Neural crest cell (in vitro differentiated cells): ENCODE results near the gene MEGF11. TPM values are rescaled to one million over a fixed set of nuclear protein-coding genes. Genes with fewer than 3 reads are reported as not detected.

Experiments used
- DNase-seq: peaks from one replicate; pipeline ENCODE4 v3.0.0; 2021; ENCODE audit warnings: low read depth, mixed read lengths, low spot score
- H3K27ac Mint-ChIP-seq: one replicate; pipeline ENCODE4 v1.8.0; 2021; ENCODE audit warnings: mild to moderate bottlenecking, mixed read lengths; ENCODE audit not compliant: unreplicated experiment
- H3K27me3 Mint-ChIP-seq: 2 replicates; pipeline ENCODE4 v1.8.0; 2021; ENCODE audit warnings: low read depth, mild to moderate bottlenecking, mixed read lengths
- H3K36me3 Mint-ChIP-seq: 2 replicates; pipeline ENCODE4 v1.8.0; 2021; ENCODE audit warnings: low read depth, mild to moderate bottlenecking, mixed read lengths
- H3K4me1 Mint-ChIP-seq: 2 replicates; pipeline ENCODE4 v1.8.0; 2021; ENCODE audit warnings: mixed read lengths
- H3K4me3 Mint-ChIP-seq: one replicate; pipeline ENCODE4 v1.8.0; 2021; ENCODE audit warnings: mild to moderate bottlenecking, mixed read lengths
- H3K9me3 Mint-ChIP-seq: 2 replicates; pipeline ENCODE4 v1.8.0; 2021; ENCODE audit warnings: mixed read lengths
- total RNA-seq: library from RNA; stranded (reverse); gene quantifications from 2 replicates; pipeline ENCODE4 v1.2.1, GENCODE V29; 2021
- TF ChIP-seq, protein P1 (sequence below): fragments of 200-600 bp; sonication (generic); conservative IDR thresholded peaks from 2 replicates; pipeline ENCODE4 v1.5.0; 2021; ENCODE audit warnings: antibody characterized with exemption, mild to moderate bottlenecking

Gene MEGF11
- total RNA-seq, 1 donor from 2014 or later = 0.49 TPM

DNA sequence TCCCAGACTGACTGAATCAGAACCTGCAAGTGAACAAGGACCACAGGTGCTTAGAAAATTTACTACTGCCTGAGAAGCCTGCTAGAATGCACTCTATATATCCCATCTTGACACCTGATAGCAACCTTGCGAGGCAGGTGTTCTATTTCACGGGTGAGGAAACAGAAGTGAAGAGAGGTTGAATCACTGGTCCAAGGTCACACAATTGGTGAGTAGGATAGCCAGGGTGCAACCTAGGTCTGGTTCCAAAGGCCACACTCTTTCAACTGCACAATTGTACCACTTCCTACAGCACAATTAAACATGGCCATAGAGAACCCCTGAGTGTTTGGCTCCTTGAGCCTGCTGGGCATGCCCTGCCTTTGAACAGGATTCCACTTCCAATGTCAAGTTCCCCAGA is 297.2 kb downstream of the MEGF11 start:
- Mint-ChIP-seq H3K27ac (no peak overlapping the region), H3K9me3 (no peaks in the 10 kb centered on the region), H3K36me3 (no peaks in the 10 kb centered on the region), H3K27me3 (peaks cover 15% of the 10 kb centered on the region), H3K4me3 (no peak overlapping the region), H3K4me1 (peaks cover 16% of the 10 kb centered on the region)
- TF ChIP-seq, protein P1, sequence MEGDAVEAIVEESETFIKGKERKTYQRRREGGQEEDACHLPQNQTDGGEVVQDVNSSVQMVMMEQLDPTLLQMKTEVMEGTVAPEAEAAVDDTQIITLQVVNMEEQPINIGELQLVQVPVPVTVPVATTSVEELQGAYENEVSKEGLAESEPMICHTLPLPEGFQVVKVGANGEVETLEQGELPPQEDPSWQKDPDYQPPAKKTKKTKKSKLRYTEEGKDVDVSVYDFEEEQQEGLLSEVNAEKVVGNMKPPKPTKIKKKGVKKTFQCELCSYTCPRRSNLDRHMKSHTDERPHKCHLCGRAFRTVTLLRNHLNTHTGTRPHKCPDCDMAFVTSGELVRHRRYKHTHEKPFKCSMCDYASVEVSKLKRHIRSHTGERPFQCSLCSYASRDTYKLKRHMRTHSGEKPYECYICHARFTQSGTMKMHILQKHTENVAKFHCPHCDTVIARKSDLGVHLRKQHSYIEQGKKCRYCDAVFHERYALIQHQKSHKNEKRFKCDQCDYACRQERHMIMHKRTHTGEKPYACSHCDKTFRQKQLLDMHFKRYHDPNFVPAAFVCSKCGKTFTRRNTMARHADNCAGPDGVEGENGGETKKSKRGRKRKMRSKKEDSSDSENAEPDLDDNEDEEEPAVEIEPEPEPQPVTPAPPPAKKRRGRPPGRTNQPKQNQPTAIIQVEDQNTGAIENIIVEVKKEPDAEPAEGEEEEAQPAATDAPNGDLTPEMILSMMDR = no peak
- no peak for DNase-seq

DNA sequence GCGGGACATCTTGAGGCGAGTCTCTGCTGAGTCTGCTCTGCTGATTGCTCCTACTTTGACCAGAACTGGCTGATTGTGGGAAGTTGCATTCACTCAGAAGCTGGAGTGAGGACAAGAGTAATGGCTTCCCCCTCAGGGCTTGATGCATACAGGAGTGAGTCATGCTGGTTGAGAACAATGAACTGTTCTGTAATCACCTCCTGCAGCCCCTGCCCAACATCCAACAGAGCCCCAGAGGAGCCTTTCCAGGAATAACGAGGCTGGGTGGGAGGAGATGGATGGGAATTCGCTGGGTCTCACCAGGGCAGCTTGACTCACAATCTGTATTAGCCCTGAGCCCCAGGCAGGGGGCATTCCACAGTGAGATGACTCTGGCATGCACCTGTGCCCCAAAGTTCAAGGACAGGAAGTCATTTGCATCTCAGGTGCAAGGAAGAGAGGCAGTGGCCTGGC is 299.2 kb downstream of the MEGF11 start:
- no peaks in the 10 kb centered on the region for H3K9me3 Mint-ChIP-seq
- peaks cover 16% of the 10 kb centered on the region for H3K4me1 Mint-ChIP-seq
- H3K27me3 Mint-ChIP-seq = peaks cover 4% of the 10 kb centered on the region
- TF ChIP-seq, protein P1 = no peak
- no peak overlapping the region for H3K27ac Mint-ChIP-seq
- no peaks in the 10 kb centered on the region for H3K36me3 Mint-ChIP-seq
- H3K4me3 Mint-ChIP-seq = no peak overlapping the region
- peak; percentile 9 for DNase-seq

DNA sequence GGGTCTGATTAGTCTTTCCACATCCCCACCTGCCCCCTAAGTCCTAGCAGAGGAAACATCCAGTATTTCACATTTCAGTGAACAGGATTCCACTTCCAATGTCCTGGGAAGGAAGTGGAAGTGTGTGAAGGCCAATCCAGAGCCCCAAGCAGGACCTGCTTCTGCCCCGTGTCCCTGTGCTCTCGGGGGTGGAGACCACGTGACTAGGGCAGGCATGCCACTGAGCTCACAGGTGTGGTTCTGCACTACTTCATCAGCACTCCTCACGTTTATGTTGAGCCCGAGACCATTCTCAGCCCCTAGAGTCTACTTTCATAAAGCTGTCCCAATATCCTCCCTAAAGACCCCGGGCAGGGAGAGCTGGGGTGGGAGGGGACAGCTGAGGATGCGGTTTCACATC is 299.9 kb downstream of the MEGF11 start:
- Mint-ChIP-seq H3K27ac (no peak overlapping the region), H3K27me3 (peaks cover 9% of the 10 kb centered on the region), H3K36me3 (no peaks in the 10 kb centered on the region), H3K4me3 (no peak overlapping the region), H3K9me3 (no peaks in the 10 kb centered on the region), H3K4me1 (peaks cover 16% of the 10 kb centered on the region)
- no peak for DNase-seq
- TF ChIP-seq, protein P1 = no peak

DNA sequence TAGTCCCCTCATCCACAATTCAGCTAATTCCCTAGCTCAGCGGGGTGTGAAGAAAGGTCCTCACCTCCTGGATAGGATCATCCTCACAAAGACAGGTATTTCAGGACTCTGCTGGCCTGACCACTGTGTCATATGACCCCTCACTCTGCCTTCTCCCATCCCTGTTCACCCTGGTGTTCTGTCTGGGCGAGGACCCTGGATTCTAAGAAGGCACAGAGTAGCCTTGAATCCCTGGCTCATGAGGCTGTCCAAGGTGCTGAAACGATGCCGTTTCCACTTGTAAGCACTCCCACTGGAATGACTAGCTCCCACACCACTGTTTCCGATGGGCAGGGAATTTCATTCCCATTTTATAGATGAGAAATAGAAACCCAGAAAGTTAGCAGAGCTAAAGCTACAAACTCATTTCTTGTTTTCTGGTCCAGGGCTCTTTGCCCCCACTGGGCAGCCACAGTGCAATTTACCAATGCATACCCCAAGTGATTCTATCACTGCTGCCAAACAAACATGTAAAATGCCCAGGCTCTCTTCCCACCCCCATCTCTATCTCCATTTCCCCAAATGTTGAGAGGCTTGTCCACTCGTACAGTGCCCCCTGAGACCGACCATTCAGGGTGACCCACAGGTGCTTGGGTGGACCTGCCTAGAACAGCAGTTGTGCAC is 301.0 kb downstream of the MEGF11 start:
- TF ChIP-seq, protein P1 = no peak
- Mint-ChIP-seq H3K9me3 (no peaks in the 10 kb centered on the region), H3K4me3 (no peak overlapping the region), H3K27me3 (peaks cover 13% of the 10 kb centered on the region), H3K4me1 (peaks cover 16% of the 10 kb centered on the region), H3K27ac (no peak overlapping the region), H3K36me3 (no peaks in the 10 kb centered on the region)
- peak; percentile 53 for DNase-seq

DNA sequence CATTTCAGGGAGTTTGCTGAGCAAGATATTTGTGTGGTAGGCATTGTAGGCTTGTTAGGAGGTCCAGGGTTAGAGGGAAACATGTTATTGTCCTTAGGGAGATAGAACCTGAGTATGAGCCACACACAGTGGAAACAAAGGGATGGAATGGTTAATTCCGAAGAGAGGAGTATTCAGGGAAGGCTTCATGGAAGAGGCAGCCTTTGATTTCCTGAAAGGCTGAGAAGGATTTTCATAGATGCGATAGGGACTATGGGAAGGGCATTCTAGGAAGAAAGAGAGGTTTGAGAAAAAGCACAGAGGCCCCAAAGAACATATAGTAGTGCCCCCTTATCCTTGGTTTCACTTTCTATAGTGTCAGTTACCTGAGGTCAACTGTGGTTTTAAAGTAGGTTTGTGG is 302.5 kb downstream of the MEGF11 start:
- Mint-ChIP-seq H3K4me1 (peaks cover 16% of the 10 kb centered on the region), H3K9me3 (no peaks in the 10 kb centered on the region), H3K27me3 (peaks cover 13% of the 10 kb centered on the region), H3K27ac (no peak overlapping the region), H3K4me3 (no peak overlapping the region), H3K36me3 (no peaks in the 10 kb centered on the region)
- TF ChIP-seq, protein P1 = no peak
- no peak for DNase-seq
